Measurements from ENCODE around the gene GABARAPL1. TPM values are rescaled to one million over a fixed set of nuclear protein-coding genes. Genes with fewer than 3 reads are reported as not detected.

The GABARAPL1 gene
- total and polyA plus RNA-seq, 2 experiments from 2014 or later, result 94.9 to 127 TPM

DNA sequence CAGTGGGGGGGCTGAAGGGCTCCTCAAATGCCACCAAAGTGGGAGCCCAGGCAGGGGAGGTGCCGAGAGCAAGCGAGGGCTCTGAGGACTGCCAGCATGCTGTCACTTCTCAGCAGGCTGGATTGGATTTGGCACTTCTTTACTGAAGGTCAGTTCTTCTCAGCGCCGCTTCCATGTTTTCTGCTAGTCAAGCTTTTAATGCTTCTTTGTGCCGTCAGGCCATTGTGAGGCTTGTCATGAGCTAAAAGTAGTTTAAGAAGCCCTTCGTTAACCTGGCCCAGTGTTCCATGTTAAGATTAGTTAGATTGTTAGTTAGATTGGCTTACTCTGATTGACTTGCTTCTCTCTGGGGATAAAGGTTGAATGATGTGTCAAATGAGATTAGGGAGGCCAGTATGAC is 13.4 kb downstream of the GABARAPL1 start:
- TF ChIP-seq EZH2phosphoT487 (IDR thresholded peaks at IDR 0.05; ENCODE audit: insufficient read depth, low read depth) (no peak), EZH2 (IDR thresholded peaks at IDR 0.05; ENCODE audit: insufficient read depth, poor library complexity, severe bottlenecking) (no peak)
- Histone ChIP-seq H2AFZ (no peak overlapping the region), H3K27ac (no peak overlapping the region), H3K4me3 (no peak overlapping the region), H3K9ac (no peak overlapping the region), H3K9me2 (ENCODE audit: insufficient read depth) (no peaks in the 10 kb centered on the region), H3K36me3 (ENCODE audit: low read depth) (peaks cover 32% of the 10 kb centered on the region), H3K27me3 (replicated peaks; ENCODE audit: insufficient read depth) (no peaks in the 10 kb centered on the region), H3K9me3 (ENCODE audit: low read depth) (no peaks in the 10 kb centered on the region), H3K4me1 (ENCODE audit: insufficient read depth) (no peaks in the 10 kb centered on the region), H3K4me2 (ENCODE audit: unreplicated experiment) (no peak overlapping the region), H4K20me1 (ENCODE audit: insufficient read depth) (no peaks in the 10 kb centered on the region), H3K79me2 (ENCODE audit: insufficient read depth) (peaks cover 6% of the 10 kb centered on the region; the same call in 1 of the 2 replicates), H3F3A (ENCODE audit: insufficient read depth) (peaks cover 25% of the 10 kb centered on the region)
- DNase-seq, result no peak
- WGBS, 2 experiments (ENCODE audit: low coverage in 1 of 2, low lambda C conversion rate in 2 of 2, missing lambda C conversion rate in 2 of 2), result 93 to 95% methylated on average over 6 of the region's 6 CpGs
- in situ Hi-C loops (cut with MboI), result no loop called here

- peaks cover under 1% of the 10 kb centered on the region; the same call in 1 of the 2 replicates for H3K79me2 ChIP-seq (ENCODE audit: insufficient read depth)
- no peaks in the 10 kb centered on the region for H3K9me2 ChIP-seq (ENCODE audit: insufficient read depth)
- H3K9me3 ChIP-seq (ENCODE audit: low read depth), result no peaks in the 10 kb centered on the region
- in situ Hi-C loops (cut with MboI), result no loop called here
- H3K27ac ChIP-seq, result no peak overlapping the region
- H3K36me3 ChIP-seq (ENCODE audit: low read depth), result peaks cover 26% of the 10 kb centered on the region
- H3K4me2 ChIP-seq (ENCODE audit: unreplicated experiment), result no peak overlapping the region
- H3F3A ChIP-seq (ENCODE audit: insufficient read depth), result peaks cover 22% of the 10 kb centered on the region
- no peak overlapping the region for H3K9ac ChIP-seq
- H3K27me3 ChIP-seq (replicated peaks; ENCODE audit: insufficient read depth), result no peaks in the 10 kb centered on the region
- H4K20me1 ChIP-seq (ENCODE audit: insufficient read depth), result no peaks in the 10 kb centered on the region
- H3K4me1 ChIP-seq (ENCODE audit: insufficient read depth), result no peaks in the 10 kb centered on the region
- DNase-seq, result no peak
- no peak overlapping the region for H3K4me3 ChIP-seq
- no peak for TF ChIP-seq EZH2 (IDR thresholded peaks at IDR 0.05; ENCODE audit: insufficient read depth, poor library complexity, severe bottlenecking)
- no peak for TF ChIP-seq EZH2phosphoT487 (IDR thresholded peaks at IDR 0.05; ENCODE audit: insufficient read depth, low read depth)
- 10 to 19% methylated on average over 1 of the region's 1 CpG for WGBS, 2 experiments (ENCODE audit: low coverage in 1 of 2, low lambda C conversion rate in 2 of 2, missing lambda C conversion rate in 2 of 2)
- H2AFZ ChIP-seq, result no peak overlapping the region
These were observed 14.1 kb downstream of the GABARAPL1 start for GRCh38 chr12:10226731-10227130.

- WGBS, 2 experiments (ENCODE audit: low coverage in 1 of 2, low lambda C conversion rate in 2 of 2, missing lambda C conversion rate in 2 of 2), result 37 to 50% methylated on average over 1 of the region's 1 CpG
These were observed 15.0 kb downstream of the GABARAPL1 start for GRCh38 chr12:10227648-10228047.

DNA sequence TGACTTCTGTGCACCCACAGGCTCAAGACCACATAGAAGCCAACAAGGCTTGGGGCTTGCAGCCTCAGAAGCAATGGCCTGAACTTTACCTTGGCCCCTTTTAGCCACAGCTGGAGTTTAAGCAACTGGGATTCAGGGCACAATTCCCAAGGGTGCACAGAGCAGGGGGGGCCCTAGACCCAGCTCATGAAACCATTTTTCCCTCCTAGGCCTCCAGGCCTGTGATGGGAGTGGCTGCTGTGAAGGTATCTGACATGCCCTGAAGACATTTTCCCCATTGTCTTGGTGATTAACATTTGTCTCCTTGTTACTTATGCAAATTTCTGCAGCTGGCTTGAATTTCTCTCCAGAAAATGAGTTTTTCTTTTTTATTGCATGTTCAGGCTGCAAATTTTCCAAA is 21.9 kb downstream of the GABARAPL1 start:
- H3K9me2 ChIP-seq (ENCODE audit: insufficient read depth), result no peaks in the 10 kb centered on the region
- in situ Hi-C loops (cut with MboI), result loop anchor here (10.0 kb wide), 1 partner anchor 520 kb away; no protein-coding TSS in a partner anchor
- H3K36me3 ChIP-seq (ENCODE audit: low read depth), result no peaks in the 10 kb centered on the region

More at GRCh38 chr12:10227648-10228047, 15.0 kb downstream of the GABARAPL1 start:
- H3K9me3 ChIP-seq (ENCODE audit: low read depth), result no peaks in the 10 kb centered on the region
- no peak for DNase-seq
- H3K9me2 ChIP-seq (ENCODE audit: insufficient read depth), result no peaks in the 10 kb centered on the region
- H3K9ac ChIP-seq, result no peak overlapping the region
- peaks cover 16% of the 10 kb centered on the region for H3F3A ChIP-seq (ENCODE audit: insufficient read depth)
- H4K20me1 ChIP-seq (ENCODE audit: insufficient read depth), result no peaks in the 10 kb centered on the region
- H3K36me3 ChIP-seq (ENCODE audit: low read depth), result peaks cover 17% of the 10 kb centered on the region
- TF ChIP-seq EZH2phosphoT487 (IDR thresholded peaks at IDR 0.05; ENCODE audit: insufficient read depth, low read depth), result no peak
- TF ChIP-seq EZH2 (IDR thresholded peaks at IDR 0.05; ENCODE audit: insufficient read depth, poor library complexity, severe bottlenecking), result no peak
- in situ Hi-C loops (cut with MboI), result no loop called here
- H3K4me2 ChIP-seq (ENCODE audit: unreplicated experiment), result no peak overlapping the region
- H3K79me2 ChIP-seq (ENCODE audit: insufficient read depth), result no peaks in the 10 kb centered on the region
- H3K27me3 ChIP-seq (replicated peaks; ENCODE audit: insufficient read depth), result no peaks in the 10 kb centered on the region
- no peaks in the 10 kb centered on the region for H3K4me1 ChIP-seq (ENCODE audit: insufficient read depth)
- H3K27ac ChIP-seq, result no peak overlapping the region
- H2AFZ ChIP-seq, result no peak overlapping the region
- H3K4me3 ChIP-seq, result no peak overlapping the region

More for the DNA sequence above, 21.9 kb downstream of the GABARAPL1 start:
- H2AFZ ChIP-seq, result no peak overlapping the region
- no peaks in the 10 kb centered on the region for H3K9me3 ChIP-seq (ENCODE audit: low read depth)
- no peaks in the 10 kb centered on the region for H3K27me3 ChIP-seq (replicated peaks; ENCODE audit: insufficient read depth)
- no peak overlapping the region for H3K4me3 ChIP-seq
- H3F3A ChIP-seq (ENCODE audit: insufficient read depth), result no peaks in the 10 kb centered on the region
- H3K79me2 ChIP-seq (ENCODE audit: insufficient read depth), result no peaks in the 10 kb centered on the region
- H3K9ac ChIP-seq, result no peak overlapping the region
- no peak for DNase-seq
- H3K27ac ChIP-seq, result no peak overlapping the region
- H3K4me2 ChIP-seq (ENCODE audit: unreplicated experiment), result no peak overlapping the region
- TF ChIP-seq EZH2phosphoT487 (IDR thresholded peaks at IDR 0.05; ENCODE audit: insufficient read depth, low read depth) (no peak), EZH2 (IDR thresholded peaks at IDR 0.05; ENCODE audit: insufficient read depth, poor library complexity, severe bottlenecking) (no peak)
- H4K20me1 ChIP-seq (ENCODE audit: insufficient read depth), result no peaks in the 10 kb centered on the region
- H3K4me1 ChIP-seq (ENCODE audit: insufficient read depth), result no peaks in the 10 kb centered on the region

Data from GM23248 (cell line).